CD14-positive monocyte (primary cell): Measurements from ENCODE around the gene CMTM4. TPM values are rescaled to one million over a fixed set of nuclear protein-coding genes. Genes with fewer than 3 reads are reported as not detected.

Experiments used
- DNase-seq, 3 donors: peaks; one replicate each; pipeline ENCODE4 v3.0.0-alpha.2; 2011 to 2022
- H2AFZ ChIP-seq: 2 replicates; pipeline ENCODE4 v1.6.0; 2012; ENCODE audit warnings: mild to moderate bottlenecking, low read depth, low read length, inconsistent platforms; ENCODE audit not compliant: insufficient read depth, poor library complexity, severe bottlenecking
- H3K27ac ChIP-seq, 2 donors: 1 replicate in 1 of 2; 2 replicates in 1 of 2; pipeline ENCODE4 v1.5.1; 2012 to 2013; ENCODE audit warnings: low read length in 2 of 2, control low read depth in 1 of 2, inconsistent platforms in 1 of 2, low read depth in 1 of 2, mild to moderate bottlenecking in 1 of 2
- H3K27me3 ChIP-seq, 2 donors: one replicate each; pipeline versions ENCODE4 v1.6.0 to v1.6.1; 2011 to 2013; ENCODE audit warnings: low read length in 2 of 2; ENCODE audit not compliant: control insufficient read depth in 2 of 2, insufficient read depth in 2 of 2
- H3K36me3 ChIP-seq, 2 donors: replicated peaks in 1 of 2; 1 replicate in 1 of 2; 2 replicates in 1 of 2; pipeline versions ENCODE4 v1.5.1 to v1.6.1; 2012 to 2013; ENCODE audit warnings: low read length in 2 of 2, control low read depth in 1 of 2, inconsistent platforms in 1 of 2, mild to moderate bottlenecking in 1 of 2; ENCODE audit not compliant: insufficient read depth in 2 of 2, control insufficient read depth in 1 of 2
- H3K4me1 ChIP-seq, 2 donors: 1 replicate in 1 of 2; 2 replicates in 1 of 2; pipeline versions ENCODE4 v1.5.1 to v1.6.1; 2012 to 2013; ENCODE audit warnings: low read length in 2 of 2, control low read depth in 1 of 2, inconsistent platforms in 1 of 2, mild to moderate bottlenecking in 1 of 2, moderate library complexity in 1 of 2; ENCODE audit not compliant: insufficient read depth in 2 of 2, control insufficient read depth in 1 of 2
- H3K4me2 ChIP-seq: replicated peaks from 2 replicates; pipeline ENCODE3; 2012; ENCODE audit warnings: low read length, moderate library complexity, mild to moderate bottlenecking; ENCODE audit not compliant: poor library complexity, severe bottlenecking; ENCODE audit errors: extremely low read depth
- H3K4me3 ChIP-seq, 3 experiments: fragments of 200-600 bp in 1 of 3; sonication (generic) in 1 of 3; replicated peaks in 1 of 3; 1 replicate in 2 of 3; 2 replicates in 1 of 3; pipeline ENCODE4 v1.5.1; 2011 to 2013; ENCODE audit warnings: low read length in 3 of 3, mild to moderate bottlenecking in 3 of 3, control low read depth in 2 of 3, low read depth in 2 of 3, inconsistent platforms in 1 of 3, moderate library complexity in 1 of 3
- H3K79me2 ChIP-seq: 2 replicates; pipeline ENCODE4 v1.6.0; 2012; ENCODE audit warnings: mild to moderate bottlenecking, control low read depth, inconsistent platforms, low read length, moderate library complexity; ENCODE audit not compliant: insufficient read depth
- H3K9ac ChIP-seq: 2 replicates; pipeline ENCODE4 v1.6.0; 2017; ENCODE audit warnings: low read length, mild to moderate bottlenecking; ENCODE audit not compliant: insufficient read depth, poor library complexity, severe bottlenecking
- H3K9me3 ChIP-seq, 2 donors: replicated peaks in 1 of 2; 1 replicate in 1 of 2; 2 replicates in 1 of 2; pipeline versions ENCODE4 v1.5.1 to v1.6.1; 2012 to 2013; ENCODE audit warnings: low read length in 2 of 2, control low read depth in 1 of 2; ENCODE audit not compliant: control insufficient read depth in 1 of 2, insufficient read depth in 1 of 2
- H4K20me1 ChIP-seq: 2 replicates; pipeline ENCODE4 v1.6.0; 2012; ENCODE audit warnings: mild to moderate bottlenecking, low read length, control low read depth, moderate library complexity; ENCODE audit not compliant: insufficient read depth
- H3K27ac Mint-ChIP-seq, 7 donors: one replicate each; pipeline ENCODE4 v1.8.0; 2020; ENCODE audit warnings: mild to moderate bottlenecking in 7 of 7, mixed read lengths in 7 of 7, moderate library complexity in 6 of 7, inconsistent platforms in 2 of 7
- H3K27me3 Mint-ChIP-seq, 3 donors: one replicate each; pipeline ENCODE4 v1.8.0; 2021 to 2022; ENCODE audit warnings: low read depth in 3 of 3, mild to moderate bottlenecking in 3 of 3, mixed read lengths in 3 of 3, moderate library complexity in 3 of 3, inconsistent platforms in 1 of 3
- H3K36me3 Mint-ChIP-seq, 2 donors: one replicate each; pipeline ENCODE4 v1.8.0; 2020; ENCODE audit warnings: mixed read lengths in 2 of 2, inconsistent platforms in 1 of 2, mild to moderate bottlenecking in 1 of 2
- H3K4me1 Mint-ChIP-seq: one replicate; pipeline ENCODE4 v1.8.0; 2020; ENCODE audit warnings: mild to moderate bottlenecking, mixed read lengths
- H3K4me3 Mint-ChIP-seq, 2 donors: one replicate each; pipeline ENCODE4 v1.8.0; 2020; ENCODE audit warnings: mild to moderate bottlenecking in 2 of 2, mixed read lengths in 2 of 2, moderate library complexity in 1 of 2
- H3K9me3 Mint-ChIP-seq, 7 donors: one replicate each; pipeline ENCODE4 v1.8.0; 2020 to 2022; ENCODE audit warnings: mixed read lengths in 7 of 7, mild to moderate bottlenecking in 6 of 7, moderate library complexity in 6 of 7, inconsistent platforms in 2 of 7
- CTCF ChIP-seq: fragments of 200-600 bp; IDR thresholded peaks from one replicate; pipeline ENCODE4 v1.8.0; 2022; ENCODE audit warnings: antibody characterized with exemption, mild to moderate bottlenecking
- WGBS: methylation state at CpG from one replicate; pipeline ENCODE4 v1.1.5; 2013; ENCODE audit warnings: missing lambda C conversion rate; ENCODE audit not compliant: insufficient coverage; 5-methylcytosine and 5-hydroxymethylcytosine counted together
- intact Hi-C, 2 donors: fragments of 100-400 bp; cut with micrococcal nuclease; formaldehyde crosslinking; loops; one replicate each; pipeline versions ENCODE4 v1.15.0 to v1.15.1; 2023
- polyA plus RNA-seq, 3 donors: library from polyadenylated mRNA; depleted of rRNA in 1 of 3; unstranded in 2 of 3; stranded (reverse) in 1 of 3; fragments of 300-500 nt in 2 of 3; fragments of >200 nt in 1 of 3; fragmentation: Illumina TruSeq in 2 of 3; gene quantifications; 1 replicate in 2 of 3; 2 replicates in 1 of 3; pipeline ENCODE4 v1.2.3, GENCODE V29; 2012 to 2021

Gene CMTM4
- polyA plus RNA-seq, 3 donors, result 0.41 to 21.2 (median 0.45) TPM

DNA sequence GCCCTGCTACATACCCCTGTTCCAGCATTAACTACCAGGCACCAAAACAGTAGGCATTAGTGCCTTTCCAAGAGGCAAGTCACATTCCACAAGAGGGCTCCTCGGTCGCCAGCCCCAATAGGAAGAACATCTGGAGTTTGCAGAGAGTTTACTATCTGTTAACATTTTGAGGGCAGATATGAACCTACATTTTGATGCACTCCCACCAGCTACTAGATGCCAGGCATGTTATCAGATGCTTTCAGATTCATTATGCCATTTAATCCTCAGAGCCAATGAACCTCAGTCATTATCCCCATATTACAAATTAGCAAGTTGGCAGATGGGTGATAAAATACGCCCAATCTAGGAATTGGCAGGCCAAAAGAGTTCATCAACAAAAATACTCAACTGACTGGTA is 121.5 kb downstream of the CMTM4 start:
- Histone ChIP-seq H3K4me1 (peaks cover 13 to 15% of the 10 kb centered on the region in 2 donors), H3K79me2 (no peaks in the 10 kb centered on the region), H3K27me3 (peaks cover 26 to 29% of the 10 kb centered on the region in 2 donors), H2AFZ (no peak overlapping the region), H3K9ac (no peak overlapping the region), H3K36me3 (peaks cover 0 to 1% of the 10 kb centered on the region in 2 donors), H4K20me1 (peaks cover 4% of the 10 kb centered on the region), H3K4me3 (no peak overlapping the region), H3K27ac (no peak overlapping the region), H3K4me2 (no peak overlapping the region), H3K9me3 (peaks cover 0 to 6% of the 10 kb centered on the region in 2 donors)
- Mint-ChIP-seq H3K27ac (peak overlapping the region in 1 of 7 donors; percentile 40), H3K27me3 (peaks cover 29 to 35% (median 31%) of the 10 kb centered on the region in 3 donors), H3K36me3 (peaks cover 41 to 42% of the 10 kb centered on the region in 2 donors), H3K4me1 (peaks cover 35% of the 10 kb centered on the region), H3K9me3 (peaks cover 0 to 11% (median 4%) of the 10 kb centered on the region in 7 donors), H3K4me3 (no peak overlapping the region)
- TF ChIP-seq CTCF, result no peak
- DNase-seq, result no peak
- WGBS, result no CpG with 5 or more reads among the region's 3 CpGs
- intact Hi-C loops, result no loop called here

DNA sequence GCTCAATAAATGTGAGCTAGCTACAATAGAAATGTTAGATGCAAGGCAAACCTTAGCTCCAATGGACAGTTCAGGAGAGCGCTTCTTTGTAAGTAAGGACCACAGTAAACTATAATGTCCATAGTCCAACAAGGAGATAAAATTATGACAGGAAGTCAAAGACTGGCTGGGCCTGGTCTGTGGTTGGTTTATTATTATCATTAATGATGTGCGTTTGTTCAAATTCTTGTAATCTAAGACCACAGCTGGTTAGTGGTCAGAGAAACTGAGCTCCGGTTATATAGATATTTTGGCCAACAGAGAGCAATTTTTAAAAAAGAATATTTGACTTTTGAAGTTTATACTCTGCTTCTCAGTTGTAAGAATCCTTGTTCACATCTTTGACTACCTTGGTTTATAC is 122.0 kb downstream of the CMTM4 start:
- Histone ChIP-seq H3K79me2 (no peaks in the 10 kb centered on the region), H3K27me3 (peaks cover 22 to 24% of the 10 kb centered on the region in 2 donors), H3K9ac (no peak overlapping the region), H3K36me3 (peaks cover 0 to 4% of the 10 kb centered on the region in 2 donors), H3K4me1 (peaks cover 15 to 19% of the 10 kb centered on the region in 2 donors), H3K4me2 (no peak overlapping the region), H3K9me3 (peaks cover 0 to 6% of the 10 kb centered on the region in 2 donors), H2AFZ (no peak overlapping the region), H3K4me3 (no peak overlapping the region), H4K20me1 (peaks cover 8% of the 10 kb centered on the region), H3K27ac (no peak overlapping the region)
- H3K27ac Mint-ChIP-seq, result peak overlapping the region in 1 of 7 donors; percentile 40
- H3K4me3 Mint-ChIP-seq, result no peak overlapping the region
- no peak for DNase-seq
- peaks cover 39% of the 10 kb centered on the region in 2 donors for H3K36me3 Mint-ChIP-seq
- no peak for TF ChIP-seq CTCF
- peaks cover 24 to 30% (median 26%) of the 10 kb centered on the region in 3 donors for H3K27me3 Mint-ChIP-seq
- intact Hi-C loops, result no loop called here
- peaks cover 0 to 11% (median 4%) of the 10 kb centered on the region in 7 donors for H3K9me3 Mint-ChIP-seq
- WGBS, result 100% methylated on average over 1 of the region's 3 CpGs
- H3K4me1 Mint-ChIP-seq, result peaks cover 35% of the 10 kb centered on the region
